GM21367 (cell line): ENCODE data around the gene RPS6KA3.
A peak's percentile ranks its signal among the peaks of the same experiment; 100 is the strongest.

Source experiments
- ATAC-seq: cut with Tn5 transposase; IDR thresholded peaks from one replicate; pipeline ENCODE4 v1.9.1; 2021; ENCODE audit not compliant: unreplicated experiment

RPS6KA3 gene

DNA sequence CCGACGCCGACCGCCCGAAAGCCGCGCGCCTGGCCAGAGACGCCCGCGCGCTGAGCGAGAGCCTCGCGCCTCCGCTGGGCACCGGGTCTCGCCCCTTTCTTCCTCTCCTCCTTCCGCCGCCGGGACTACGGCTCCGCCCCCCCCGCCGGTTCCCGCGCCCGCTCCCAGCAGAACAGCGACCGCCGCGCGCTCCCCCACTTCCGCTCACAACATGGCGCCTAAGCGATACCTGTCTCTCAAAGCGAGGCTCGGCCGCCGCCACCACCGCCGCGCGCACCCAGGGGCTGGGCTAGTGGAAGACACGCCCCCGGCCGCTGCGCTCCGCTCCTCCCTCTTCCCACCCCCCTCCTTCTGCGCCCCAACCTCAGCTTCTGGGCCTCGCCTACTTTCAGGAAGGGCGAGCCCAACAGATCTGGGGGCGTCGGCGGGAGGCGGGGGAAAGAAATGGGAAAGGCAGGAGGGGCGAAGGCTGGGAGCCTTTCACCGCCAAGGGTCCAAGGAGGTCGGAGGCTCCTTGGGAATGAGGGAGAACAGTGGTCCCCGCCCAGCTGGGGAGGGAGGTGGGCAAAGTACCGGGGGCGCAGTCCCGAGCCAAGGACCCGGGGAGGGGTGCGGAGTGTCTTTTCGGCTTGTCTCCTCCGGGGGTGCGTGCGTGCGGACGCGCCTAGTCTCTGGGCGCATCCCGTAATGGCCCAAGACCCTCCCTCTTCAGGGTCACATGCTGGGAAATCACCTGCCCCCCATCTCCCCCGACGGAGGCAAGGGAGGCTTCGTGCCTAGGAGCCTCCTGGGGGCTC lies at the start of gene RPS6KA3:
Gene RPS6KA3 (minus strand): TSS at position 100 of the 797 bp plus-strand sequence. CDS start 277 bp downstream, outside the sequence.
- peak; percentile 78 for ATAC-seq

DNA sequence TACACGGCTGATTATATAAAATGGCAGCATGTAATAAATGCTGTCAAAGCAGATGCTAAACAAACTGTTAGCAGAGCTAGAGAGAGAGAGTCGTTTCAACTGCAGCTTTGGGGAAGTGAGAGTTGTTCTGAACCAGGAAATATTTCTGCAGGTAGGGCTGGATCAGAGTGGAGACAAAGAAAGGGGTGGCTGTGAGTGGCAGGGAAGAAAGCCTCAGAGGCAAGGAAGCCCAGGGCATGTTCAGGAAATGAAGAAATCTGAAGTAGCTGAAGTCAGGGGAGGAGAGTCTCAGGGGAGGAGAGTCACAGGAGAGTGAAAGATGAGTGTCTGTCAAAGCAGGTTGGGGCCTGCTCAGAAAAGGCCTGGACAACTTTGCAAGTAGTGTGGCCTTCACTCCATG lies 48.4 kb upstream of the RPS6KA3 start:
- ATAC-seq = peak; percentile 89

DNA sequence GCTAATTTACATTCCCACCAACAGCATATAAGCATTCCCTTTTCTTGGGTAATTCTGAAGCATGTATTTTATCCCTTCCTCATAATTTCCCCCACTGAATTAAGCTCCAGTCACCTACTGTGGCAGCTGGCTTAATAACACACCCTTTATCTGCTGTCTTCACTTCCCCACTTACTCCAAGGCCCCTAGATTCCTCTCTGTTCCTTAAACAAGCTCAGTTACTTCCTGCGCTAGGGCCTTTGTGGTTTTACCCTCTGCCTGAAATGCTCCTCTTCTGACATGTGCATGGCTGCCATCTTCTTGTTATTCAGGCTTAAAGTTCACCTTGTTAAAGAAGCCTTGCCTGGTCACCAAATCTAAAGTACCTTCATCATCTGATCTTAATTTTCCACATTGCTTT lies 47.2 kb upstream of the RPS6KA3 start:
- ATAC-seq = no peak

DNA sequence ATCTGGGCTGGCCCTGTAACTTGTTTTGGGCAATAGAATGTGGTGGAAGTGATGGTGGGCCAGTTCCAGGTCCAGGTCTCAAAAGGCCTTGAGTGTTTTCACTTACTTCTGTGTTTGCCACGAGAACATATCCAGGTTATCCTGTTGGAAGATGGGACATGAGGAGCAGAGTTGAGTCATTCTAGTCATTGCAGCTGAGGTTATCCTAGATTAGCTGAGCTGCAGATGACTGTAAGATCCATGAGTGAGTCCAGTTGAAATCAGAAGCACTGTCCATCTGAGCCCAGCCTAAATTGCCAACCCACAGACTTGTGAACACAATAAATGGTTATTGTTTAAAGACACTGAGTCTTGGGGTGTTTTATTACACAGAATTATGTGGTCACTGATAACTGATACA lies 45.3 kb upstream of the RPS6KA3 start:
- ATAC-seq = no peak

DNA sequence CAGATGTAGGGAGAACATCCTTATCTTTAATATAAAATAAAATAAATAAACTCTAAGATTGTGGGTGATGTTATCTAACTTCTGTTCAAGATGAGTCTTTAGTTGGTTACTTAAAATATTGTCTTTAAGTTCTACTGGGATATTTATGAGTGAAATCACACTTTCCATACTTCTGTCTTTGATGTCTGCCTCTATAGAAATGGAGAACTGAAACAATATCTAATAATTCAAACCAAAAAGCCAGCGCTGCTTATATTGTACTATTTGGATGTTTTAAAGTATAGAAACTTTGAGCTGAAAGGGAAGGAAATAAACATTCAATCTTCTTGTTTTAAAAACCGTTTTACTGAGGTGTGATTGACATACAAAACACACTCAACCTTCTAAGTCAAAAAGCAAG lies 44.8 kb upstream of the RPS6KA3 start:
- no peak for ATAC-seq

DNA sequence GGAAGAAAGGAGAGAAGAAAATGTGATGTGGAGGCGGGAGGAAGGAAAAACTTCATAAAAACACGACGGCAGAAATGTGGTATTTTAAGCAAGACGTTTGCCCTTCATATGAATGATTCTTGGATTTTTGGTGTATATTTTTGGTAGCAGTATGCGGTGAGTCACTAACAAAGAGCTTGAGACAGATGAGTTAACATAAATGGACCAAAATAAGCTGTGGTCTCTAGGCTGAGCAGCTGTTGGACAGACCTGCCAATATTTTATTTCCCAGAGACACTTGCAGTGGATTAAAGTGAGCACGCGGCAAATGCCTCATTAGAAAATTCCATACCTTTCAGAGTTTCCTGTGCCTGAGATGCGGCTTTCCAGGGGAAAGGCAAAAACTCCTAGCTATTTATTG lies 43.1 kb upstream of the RPS6KA3 start:
- no peak for ATAC-seq

DNA sequence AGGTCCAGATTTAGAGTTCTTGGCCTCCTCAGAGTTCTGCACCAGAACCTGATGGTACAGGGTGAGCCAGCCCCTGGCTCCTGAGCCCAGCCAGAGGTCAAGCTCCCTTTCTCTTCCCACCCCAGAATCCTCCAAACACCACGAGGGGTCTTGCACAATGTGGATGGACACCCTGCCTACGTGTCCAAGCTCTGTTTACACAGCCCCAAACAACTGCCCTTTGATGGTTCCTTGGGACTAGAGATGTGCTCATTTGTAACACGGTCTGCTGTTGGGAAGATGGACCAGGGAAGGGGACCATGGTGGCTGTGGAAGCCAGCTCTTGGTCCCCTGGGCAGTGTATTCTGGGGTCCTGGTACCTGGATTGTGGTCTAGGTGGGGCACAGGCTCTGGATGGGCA lies 40.0 kb upstream of the RPS6KA3 start:
- no peak for ATAC-seq

DNA sequence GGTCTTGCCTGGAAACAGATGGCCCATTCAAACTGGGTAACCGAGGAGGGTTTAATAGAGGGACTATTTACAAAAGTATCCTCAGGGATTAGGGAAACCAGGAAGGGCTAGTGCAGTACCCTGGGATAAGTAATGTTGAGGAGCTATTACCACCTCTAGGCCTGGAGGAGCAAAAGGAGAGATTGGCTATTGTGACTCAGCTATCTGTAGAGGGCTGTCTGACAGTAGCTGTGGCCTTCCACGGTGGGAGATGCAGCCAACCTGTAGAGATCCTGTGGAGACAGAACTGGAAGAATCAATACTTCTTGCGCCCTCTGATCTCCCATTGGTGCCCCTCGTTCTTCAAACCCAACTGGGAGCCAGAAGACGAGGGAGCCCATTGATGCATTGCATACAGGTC lies 34.1 kb upstream of the RPS6KA3 start:
- ATAC-seq = no peak

DNA sequence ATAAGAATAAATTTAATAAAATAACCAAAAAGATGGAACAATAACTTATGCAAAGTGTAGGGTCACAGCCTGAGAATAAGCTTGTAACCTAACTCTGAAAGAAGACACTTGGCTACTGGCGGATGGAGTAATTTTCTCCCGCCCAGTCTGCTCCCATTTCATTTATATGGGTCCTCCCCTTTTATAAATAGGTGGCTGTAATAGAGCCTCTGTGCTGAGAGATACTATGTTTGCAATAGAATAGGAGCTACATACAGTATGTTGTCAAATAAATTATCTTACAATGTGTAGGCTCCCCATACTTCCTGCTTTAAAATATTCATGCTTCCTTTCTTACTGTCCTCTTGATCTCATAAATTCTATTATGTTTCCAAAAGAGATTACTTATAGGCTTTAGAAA lies 28.2 kb upstream of the RPS6KA3 start:
- ATAC-seq = no peak

DNA sequence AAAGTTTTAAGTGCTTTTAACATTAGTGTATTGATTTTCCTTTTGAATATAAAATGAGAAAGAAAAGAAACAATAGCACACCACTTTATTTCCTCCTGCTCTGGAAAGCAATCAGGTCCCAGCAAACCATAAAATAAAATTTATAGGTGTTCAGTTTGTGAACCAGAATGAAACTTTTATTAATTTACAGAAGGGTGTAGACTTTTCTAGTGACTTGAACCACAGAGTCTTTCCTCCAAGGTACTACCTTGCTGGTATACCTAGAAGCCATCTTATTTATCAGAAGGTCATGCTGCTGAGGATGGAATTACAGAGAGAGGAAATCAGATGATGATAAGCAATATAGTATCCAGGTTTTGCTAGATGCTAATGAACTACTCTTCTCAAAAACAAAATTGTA lies 27.6 kb upstream of the RPS6KA3 start:
- ATAC-seq = no peak

DNA sequence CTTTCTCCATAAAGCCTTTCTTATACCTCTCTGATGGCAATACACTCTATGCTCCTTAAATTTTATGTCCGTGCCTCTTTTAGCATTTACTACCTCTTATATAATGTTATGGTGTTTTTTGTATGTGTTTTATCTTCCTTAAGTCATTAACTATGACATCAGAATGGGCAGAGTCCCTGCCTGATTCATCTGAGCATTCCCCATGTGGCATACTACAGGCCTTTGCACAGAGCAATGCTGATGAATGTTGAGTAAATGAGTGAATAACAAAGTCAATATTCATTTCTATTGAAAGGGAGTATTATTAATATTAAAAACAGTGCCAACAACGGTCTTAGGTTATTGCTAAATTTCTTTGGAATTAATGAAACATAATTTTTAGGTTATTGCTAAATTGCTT lies 18.8 kb upstream of the RPS6KA3 start:
- ATAC-seq = no peak

DNA sequence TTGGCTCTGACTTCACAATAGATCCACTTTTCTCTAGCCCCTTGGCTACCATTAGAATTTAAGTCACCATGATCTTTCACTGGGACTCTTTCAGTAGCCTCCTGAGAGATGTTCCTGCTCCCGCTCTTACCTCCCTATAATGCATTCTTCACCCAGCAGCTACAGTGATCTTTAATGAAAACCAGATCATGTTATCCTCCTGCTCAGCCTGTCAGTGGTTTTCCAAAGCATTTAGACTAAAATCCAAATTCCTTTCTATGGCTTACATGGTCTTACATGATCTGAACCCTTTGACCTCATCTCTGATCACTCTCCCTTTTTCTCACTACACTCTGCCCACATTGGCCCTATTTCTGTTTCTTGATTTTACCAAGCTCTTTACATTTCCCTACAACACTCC lies 18.3 kb upstream of the RPS6KA3 start:
- ATAC-seq = no peak

DNA sequence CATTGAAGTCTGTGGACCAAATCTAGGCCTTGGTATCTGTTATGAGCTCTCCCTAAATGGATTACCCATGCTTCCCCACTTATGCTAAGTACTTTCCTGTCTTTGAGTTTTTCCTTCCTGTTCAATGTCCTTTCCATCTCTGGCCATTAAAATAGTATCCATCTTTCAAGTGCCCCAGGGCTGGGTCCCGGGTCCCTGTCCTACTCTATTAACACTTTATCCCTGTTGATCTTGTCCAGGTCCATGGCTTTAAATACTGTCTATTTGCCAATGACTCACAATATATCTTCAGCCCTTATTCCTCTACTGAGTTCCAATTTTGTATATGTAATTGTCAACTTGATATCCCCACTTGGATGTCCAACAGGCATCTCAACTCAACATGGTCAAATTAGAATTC lies 17.7 kb upstream of the RPS6KA3 start:
- ATAC-seq = no peak

DNA sequence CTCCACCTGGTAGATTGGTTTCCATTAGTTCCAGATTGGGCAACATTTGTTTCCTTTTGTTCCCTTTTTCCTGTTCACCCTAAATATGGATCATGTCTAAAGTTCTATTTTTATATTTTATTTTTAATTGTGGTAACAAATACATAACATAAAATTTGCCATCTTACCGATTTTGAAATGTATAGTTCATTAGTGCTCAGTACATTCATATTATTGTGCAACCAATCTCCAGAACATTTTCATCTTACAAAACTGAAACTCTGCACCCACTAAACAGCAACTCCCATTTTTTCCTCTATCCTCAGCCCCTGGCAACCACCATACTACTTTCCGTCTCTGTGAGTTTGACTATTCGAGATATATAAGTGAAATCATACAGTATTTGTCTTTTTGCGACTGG lies 14.2 kb upstream of the RPS6KA3 start:
- ATAC-seq = no peak

DNA sequence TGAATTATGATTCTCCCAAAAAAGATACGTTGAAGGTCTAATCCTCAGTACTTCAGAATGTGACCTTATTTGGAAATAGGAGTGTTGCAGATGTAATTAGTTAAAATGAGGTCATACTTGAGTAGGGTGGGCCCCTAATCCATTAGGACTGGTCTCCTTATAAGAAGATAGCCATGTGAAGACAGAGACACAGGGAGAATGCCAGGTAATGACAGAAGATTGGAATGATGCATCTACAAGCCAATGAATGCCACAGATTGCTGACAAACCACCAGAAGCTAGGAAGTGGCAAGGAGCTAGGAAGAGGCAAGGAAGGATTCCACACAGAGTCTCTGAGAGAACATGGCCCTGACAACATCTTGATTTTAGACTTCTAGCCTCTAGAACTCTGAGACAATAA lies 7.4 kb upstream of the RPS6KA3 start:
- no peak for ATAC-seq

DNA sequence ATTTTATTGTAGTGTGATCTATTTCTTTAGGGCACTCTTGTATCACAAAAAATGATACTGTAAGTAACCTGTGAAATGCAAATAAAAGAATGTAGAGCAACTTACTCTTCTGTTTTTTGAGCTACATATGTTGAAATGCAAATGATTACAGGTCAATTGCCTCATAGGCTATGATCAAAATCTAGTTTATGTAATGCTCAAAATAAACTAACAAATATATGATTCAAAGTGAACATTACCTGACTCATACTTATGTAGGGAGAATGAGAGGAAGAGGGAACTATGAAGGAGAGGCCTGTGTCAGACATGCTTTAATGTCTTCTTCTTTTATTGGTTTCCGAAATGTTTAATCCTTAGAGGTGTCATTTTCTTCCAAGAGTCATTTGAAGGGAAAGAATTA lies 5.0 kb upstream of the RPS6KA3 start:
- ATAC-seq = no peak

DNA sequence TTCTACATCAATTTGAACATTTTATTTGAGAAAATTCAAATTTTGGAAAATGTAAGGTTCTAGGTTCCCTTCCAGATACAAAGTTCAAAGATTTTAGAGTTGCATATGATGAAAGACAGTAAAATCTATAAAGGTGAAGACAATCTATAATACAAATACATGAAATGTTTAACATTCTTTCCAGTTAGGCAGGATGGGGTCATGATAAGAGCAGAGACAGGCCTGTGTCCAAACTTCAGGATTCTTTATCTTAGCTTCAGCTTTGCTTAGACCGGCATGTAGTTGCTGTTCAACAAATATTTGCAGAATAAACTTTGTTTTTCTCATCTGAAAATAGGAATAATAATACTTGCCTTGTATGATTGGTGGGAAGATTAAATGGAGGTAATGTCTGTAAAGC lies 4.5 kb upstream of the RPS6KA3 start:
- no peak for ATAC-seq

DNA sequence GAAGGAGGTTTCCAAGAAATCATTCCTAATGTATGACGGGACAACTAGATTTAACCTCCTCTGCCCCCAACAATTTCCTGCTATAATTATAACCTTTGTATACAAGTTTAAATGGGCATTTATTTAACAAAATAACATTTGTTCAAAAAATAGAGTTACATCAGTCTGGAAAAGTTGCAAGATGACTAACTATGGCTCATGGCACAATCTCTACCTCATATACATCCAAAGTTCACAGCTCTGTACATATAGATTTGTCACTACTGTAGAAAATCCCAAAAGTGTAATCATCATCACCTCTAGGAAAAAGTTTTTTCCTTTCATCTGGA lies 3.8 kb upstream of the RPS6KA3 start:
- no peak for ATAC-seq

DNA sequence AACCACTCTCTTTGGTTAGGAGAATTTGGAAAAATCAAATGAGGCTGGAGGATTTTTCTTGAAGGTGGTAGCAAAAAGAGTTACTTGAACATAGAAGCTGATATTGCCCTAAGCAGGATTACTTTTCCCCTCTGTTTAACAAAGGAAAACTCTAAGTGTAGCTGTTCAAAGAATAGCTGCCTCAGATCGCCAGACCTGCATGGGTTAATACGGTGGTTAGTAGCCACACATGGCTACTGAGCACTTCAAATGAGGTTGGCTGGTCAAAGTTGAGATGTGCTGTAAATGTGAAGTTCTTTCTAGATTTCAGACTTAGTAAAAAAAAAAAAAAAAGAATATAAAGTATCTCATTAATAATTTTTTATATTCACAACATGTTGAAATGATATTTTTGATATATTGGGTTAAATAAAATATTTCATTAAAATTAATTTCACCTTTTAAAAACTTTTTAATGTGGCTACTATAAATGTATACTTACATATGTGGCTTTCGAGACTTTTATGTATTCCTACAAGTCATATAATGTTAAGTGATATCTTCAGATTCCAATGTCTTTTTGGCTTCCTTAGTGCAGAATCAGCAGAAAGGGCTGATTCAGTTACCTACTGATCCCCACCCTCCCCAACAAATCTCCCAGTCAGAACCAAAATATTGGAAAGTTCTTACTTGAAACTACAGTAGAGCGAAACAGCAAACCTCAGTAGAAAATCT lies 3.3 kb upstream of the RPS6KA3 start:
- ATAC-seq = no peak

DNA sequence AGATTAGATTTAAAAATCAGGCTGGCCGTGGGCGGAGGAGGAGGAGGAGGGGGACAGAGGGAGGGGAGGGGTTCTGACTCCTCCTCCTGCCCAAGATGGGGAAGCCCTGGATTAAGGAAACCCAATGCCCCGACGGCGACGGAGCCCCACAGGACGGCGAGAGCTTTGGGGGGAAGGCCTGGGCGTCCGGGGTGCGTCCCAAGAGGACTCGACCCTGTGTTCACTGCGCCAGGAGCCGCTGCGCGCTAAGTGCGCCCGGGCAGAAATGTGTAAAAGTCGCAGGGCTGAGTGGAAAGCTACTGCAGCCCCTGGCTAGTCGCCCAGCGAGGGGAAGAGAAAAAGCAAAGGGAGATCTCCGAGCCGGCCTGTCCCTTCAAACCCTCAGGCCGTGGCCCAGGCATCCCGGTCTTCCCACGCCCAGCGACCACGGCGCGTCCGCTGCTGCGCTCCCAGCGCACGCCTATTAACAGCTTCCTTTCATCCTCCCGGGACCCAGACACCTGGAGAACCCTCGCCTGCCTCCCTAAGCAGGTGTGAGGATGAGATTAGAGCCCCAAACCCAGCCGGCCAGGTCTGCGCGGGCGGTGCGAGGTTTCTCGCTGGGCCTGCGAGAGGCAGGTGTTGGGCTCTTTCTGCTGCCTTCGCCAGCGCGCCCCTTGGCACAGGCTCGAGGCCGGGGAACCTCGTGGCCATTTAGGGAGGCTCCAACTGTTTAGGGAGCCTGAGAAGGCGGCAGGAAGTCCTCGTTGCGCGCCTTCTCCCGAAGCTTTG lies 1.4 kb upstream of the RPS6KA3 start:
- no peak for ATAC-seq

DNA sequence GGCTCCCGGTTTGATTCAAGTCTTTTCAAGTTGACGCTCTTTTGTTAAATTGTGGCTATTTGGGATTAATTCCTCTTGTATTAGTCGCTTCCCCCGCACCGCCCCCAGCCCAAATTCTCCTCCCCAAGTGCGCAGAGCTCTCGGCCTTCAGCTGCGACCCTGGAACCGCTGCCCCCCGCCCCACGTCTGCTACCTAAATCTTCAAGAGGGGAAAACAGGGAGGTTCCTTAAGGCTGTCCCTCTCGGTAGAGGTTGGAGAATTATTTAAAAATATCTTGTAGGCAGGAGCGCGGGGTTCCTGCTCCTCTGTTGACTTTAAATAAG lies 860 bp upstream of the RPS6KA3 start:
- no peak for ATAC-seq
